Measurements from ENCODE around the gene LGALS16. TPM values are rescaled to one million over a fixed set of nuclear protein-coding genes. Genes with fewer than 3 reads are reported as not detected.
"Not testable (repeated sequence)": the region's sequence is repeated elsewhere in the genome, so short reads cannot be mapped to it uniquely, and the experiment has no call there.

The LGALS16 gene
- total RNA-seq, 1 donor from 2014 or later: not detected

- ATAC-seq: no peak
These were observed 23.5 kb downstream of the LGALS16 start for GRCh38 chr19:39679056-39679790.

GRCh38 chr19:39679791-39680168, 24.1 kb downstream of the LGALS16 start:
- no peak for ATAC-seq

GRCh38 chr19:39680593-39680992, 24.9 kb downstream of the LGALS16 start:
- no peak for ATAC-seq

DNA sequence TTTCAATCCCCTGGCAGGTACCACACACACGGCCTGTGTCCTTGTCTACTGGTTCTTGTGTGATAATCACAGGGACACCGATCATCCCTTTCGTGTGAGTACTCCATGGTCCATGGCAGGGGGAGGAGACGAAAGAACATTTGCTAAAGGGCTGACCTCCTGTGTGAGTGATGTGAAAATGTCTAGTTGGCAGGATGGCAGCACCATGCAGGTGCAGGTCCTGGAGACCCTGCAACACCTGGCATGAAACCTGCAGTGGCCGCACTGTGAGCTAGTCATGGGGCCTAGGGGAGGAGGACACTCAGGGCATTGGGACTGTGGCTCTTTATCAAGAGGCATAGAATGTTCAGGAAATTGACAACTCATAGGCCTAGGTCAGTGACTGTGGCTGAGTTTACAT, 25.7 kb downstream of the LGALS16 start:
- ATAC-seq: no peak

DNA sequence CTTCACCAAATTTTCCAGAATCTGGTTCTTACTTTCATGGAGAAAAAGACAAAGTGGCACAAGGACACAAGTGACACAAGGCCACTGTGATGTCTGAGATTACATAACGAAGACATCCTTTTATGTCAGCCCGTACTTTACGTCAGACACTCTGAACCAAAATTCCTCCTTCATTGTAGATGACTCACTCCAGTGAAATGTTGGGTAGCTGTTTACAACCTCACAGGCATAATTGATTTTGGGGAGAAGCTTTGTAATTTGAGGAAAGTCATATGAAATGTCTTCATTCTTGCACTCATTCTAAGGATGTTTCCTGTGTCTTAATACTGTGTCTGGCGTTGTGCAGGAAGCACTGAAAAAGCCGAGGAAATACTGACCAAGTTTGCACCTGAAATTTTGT, 28.6 kb downstream of the LGALS16 start:
- ATAC-seq: no peak

DNA sequence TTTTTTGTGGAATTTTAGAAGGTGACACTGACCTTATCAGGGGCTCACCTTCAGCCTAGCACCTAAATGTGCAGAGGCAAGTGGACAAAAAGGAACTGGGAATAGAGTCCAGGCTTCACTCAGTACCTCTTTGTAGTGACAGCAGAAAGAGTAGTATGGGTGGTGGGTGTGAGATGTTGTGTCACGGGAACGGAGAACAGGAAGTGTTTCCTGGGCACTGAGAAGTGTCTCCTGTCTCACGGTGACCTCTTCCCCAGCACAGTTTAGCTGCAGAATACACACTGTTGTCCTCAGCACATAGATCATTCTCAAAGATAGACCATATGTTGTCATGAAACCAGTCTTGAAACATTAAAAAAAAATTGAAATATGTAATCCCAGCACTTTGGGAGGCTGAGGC, 31.0 kb downstream of the LGALS16 start:
- ATAC-seq: no peak

- ATAC-seq: not testable (repeated sequence)
These were observed 32.9 kb downstream of the LGALS16 start for GRCh38 chr19:39688637-39689036.

- peak; percentile 23 for ATAC-seq
These were observed 36.5 kb downstream of the LGALS16 start for GRCh38 chr19:39692166-39692565.

DNA sequence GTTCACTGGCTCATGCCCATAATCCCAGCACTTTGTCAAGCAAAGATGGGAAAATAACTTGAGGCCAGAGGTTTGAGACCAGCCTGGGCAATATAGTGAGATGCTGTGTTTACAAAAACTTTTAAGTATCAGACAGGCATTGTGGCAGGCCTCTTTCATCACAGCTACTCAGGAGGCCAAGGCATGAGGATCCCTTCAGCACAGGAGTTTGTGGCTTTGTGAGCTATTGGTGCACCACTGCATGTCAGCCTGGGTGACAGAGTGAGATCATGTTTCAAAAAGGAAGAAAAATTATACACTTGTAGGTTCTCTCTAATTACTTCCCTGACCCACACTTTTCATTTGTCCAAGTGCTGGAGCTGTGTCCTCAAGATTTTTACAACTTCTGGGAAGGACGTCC, 37.1 kb downstream of the LGALS16 start:
- ATAC-seq: no peak

- ATAC-seq: no peak
These were observed 40.0 kb downstream of the LGALS16 start for GRCh38 chr19:39695759-39696158.

DNA sequence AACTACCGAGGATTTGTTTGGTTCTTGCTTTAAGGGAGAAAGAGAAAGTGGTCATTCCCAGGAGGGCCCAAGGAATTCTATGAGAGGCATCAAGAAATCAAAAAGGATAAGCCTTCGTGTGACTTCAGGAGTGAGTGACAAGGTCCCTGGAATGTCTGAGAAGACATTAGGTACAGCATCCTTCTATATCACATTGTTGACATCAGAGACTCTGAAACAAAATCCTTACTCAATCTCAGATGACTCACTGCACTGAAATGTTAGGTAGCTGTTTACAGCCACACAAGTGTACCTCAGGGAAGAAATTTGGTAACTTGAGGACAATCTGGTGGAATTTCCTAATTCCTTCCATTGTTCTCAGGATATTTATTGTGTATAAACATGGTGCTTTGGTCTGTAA, 40.7 kb downstream of the LGALS16 start:
- ATAC-seq: no peak

DNA sequence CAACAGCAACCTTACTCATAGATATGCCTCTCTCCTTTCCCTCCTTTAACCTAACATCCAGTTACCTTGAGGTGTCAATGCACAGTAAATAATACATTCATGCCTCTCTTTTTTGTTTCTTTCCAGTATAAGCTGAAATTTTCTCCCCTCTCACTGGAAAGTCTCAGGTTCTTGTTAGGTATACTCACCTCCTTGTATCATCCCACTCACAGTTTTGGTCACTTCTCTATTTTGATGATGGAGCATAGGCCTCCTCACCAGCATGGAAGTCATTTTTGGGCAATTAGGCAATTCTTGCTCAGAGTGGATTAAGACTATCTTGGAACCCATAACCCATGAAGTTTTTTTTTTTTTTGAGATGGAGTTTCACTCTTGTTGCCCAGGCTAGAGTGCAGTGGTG, 42.8 kb downstream of the LGALS16 start:
- no peak for ATAC-seq

- ATAC-seq: no peak
These were observed 45.6 kb downstream of the LGALS16 start for GRCh38 chr19:39701291-39701690.

- ATAC-seq: no peak
These were observed 48.7 kb downstream of the LGALS16 start, which contains the start of gene LGALS14 for GRCh38 chr19:39704181-39705044. Gene LGALS14, plus strand, starts transcription at chr19:39704481. Its CDS starts 48 bp downstream, at chr19:39704529.

GRCh38 chr19:39705578-39706188, 50.0 kb downstream of the LGALS16 start:
- no peak for ATAC-seq

GRCh38 chr19:39708594-39708993, 52.9 kb downstream of the LGALS16 start:
- ATAC-seq: no peak

- ATAC-seq: no peak
These were observed 53.5 kb downstream of the LGALS16 start for GRCh38 chr19:39709026-39709872.

Other genes with a start within 250 kb of the LGALS16 start
- gene ZFP36, start 249.1 kb upstream of the LGALS16 start, total RNA-seq: 141 TPM
- gene PLEKHG2, start 243.2 kb upstream of the LGALS16 start, total RNA-seq: 12.8 TPM
- 2,374 TPM for gene RPS16, start 220.0 kb upstream of the LGALS16 start, total RNA-seq
- gene SUPT5H, start 210.3 kb upstream of the LGALS16 start, total RNA-seq: 46.6 TPM
- 55.6 TPM for gene TIMM50, start 175.1 kb upstream of the LGALS16 start, total RNA-seq
- gene DLL3, start 157.0 kb upstream of the LGALS16 start, total RNA-seq: not detected
- not detected for gene SELENOV, start 140.8 kb upstream of the LGALS16 start, total RNA-seq
- 0.20 TPM for gene EID2B, start 123.1 kb upstream of the LGALS16 start, total RNA-seq
- 6.7 TPM for gene EID2, start 115.8 kb upstream of the LGALS16 start, total RNA-seq
- not detected for gene LGALS13, start 53.4 kb upstream of the LGALS16 start, total RNA-seq
- gene LGALS14, start 48.6 kb downstream of the LGALS16 start, total RNA-seq: not detected
- gene CLC, start 82.1 kb downstream of the LGALS16 start, total RNA-seq: not detected
- gene LEUTX, start 122.9 kb downstream of the LGALS16 start, total RNA-seq: not detected
- gene DYRK1B, start 178.2 kb downstream of the LGALS16 start, total RNA-seq: 10.1 TPM
- gene FBL, start 190.5 kb downstream of the LGALS16 start, total RNA-seq: 294 TPM